ENCODE data around the gene CALML3. TPM values are rescaled to one million over a fixed set of nuclear protein-coding genes. Genes with fewer than 3 reads are reported as not detected.

CALML3 gene
- total RNA-seq, 1 experiment from 2014 or later = not detected

DNA sequence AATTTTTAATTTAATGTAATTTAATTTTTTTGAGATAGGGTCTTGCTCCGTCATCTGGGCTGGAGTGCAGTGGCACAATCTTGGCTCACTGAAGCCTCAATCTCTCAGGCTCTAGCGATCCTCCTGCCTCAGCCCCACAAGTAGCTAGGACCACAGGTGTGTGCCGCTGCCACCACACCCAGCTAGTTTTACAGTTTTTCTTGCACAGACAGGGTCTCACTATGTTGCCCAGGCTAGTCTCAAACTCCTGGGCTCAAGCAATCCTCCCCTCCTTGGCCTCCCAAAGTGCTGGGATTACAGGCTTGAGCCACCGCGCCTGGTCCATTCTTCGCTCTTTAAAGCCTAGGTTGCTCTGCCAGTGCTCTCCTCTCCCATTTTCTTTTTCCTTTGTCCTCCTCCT, 12.9 kb downstream of the CALML3 start:
- H3K4ac ChIP-seq (ENCODE audit: low read depth, low read length) = no peak overlapping the region
- H4K5ac ChIP-seq (ENCODE audit: insufficient read length, low read depth, low read length) = no peak overlapping the region
- H3K9me3 ChIP-seq (ENCODE audit: control insufficient read depth, low read depth, low read length) = no peaks in the 10 kb centered on the region
- H2BK12ac ChIP-seq (ENCODE audit: insufficient read length, low read depth, low read length) = no peak overlapping the region
- H3K27ac ChIP-seq (ENCODE audit: insufficient read length, low read depth, low read length) = no peak overlapping the region
- no peak overlapping the region for H3K18ac ChIP-seq (ENCODE audit: insufficient read length, low read depth, low read length)
- no peaks in the 10 kb centered on the region for H3K79me2 ChIP-seq (ENCODE audit: insufficient read depth, low read length)
- H3K79me1 ChIP-seq (ENCODE audit: insufficient read depth, low read depth, low read length, poor library complexity, severe bottlenecking) = no peaks in the 10 kb centered on the region
- no peak overlapping the region for H3K14ac ChIP-seq (ENCODE audit: insufficient read depth, low read length)
- H3K23me2 ChIP-seq (ENCODE audit: insufficient read length, low read depth, low read length, poor library complexity, severe bottlenecking) = no peaks in the 10 kb centered on the region
- no peak overlapping the region for H3T11ph ChIP-seq (ENCODE audit: low read length)
- no peak overlapping the region for H2BK15ac ChIP-seq (ENCODE audit: low read depth, low read length)
- no peak overlapping the region for H3K56ac ChIP-seq (ENCODE audit: insufficient read length, low read depth, low read length)
- Mint-ChIP-seq H3K27ac (no peak overlapping the region; a peak in 2 of 7 replicates), H3K4me1 (peaks cover 6 to 8% of the 10 kb centered on the region in 2 experiments; a peak in 1 of 4 replicates), H3K27me3 (ENCODE audit: low read depth) (peaks cover 3% of the 10 kb centered on the region; the same call in 1 of the 2 replicates), H3K36me3 (ENCODE audit: insufficient read depth in 1 of 3, low read depth in 3 of 3) (peaks cover 4 to 8% (median 5%) of the 10 kb centered on the region in 3 experiments; a peak in 5 of 7 replicates), H3K4me3 (no peak overlapping the region), H3K9me3 (peaks cover 7 to 12% of the 10 kb centered on the region in 2 experiments)
- no peak overlapping the region for H4K8ac ChIP-seq (replicated peaks; ENCODE audit: insufficient read length, low read depth, low read length)
- no peak overlapping the region for H2BK20ac ChIP-seq (ENCODE audit: low read depth, low read length, poor library complexity, severe bottlenecking)
- no peak for TF ChIP-seq CTCF (conservative IDR thresholded peaks at IDR 0.05)
- WGBS (ENCODE audit: extremely low coverage, insufficient read length, low lambda C conversion rate) = no CpG with 5 or more reads among the region's 6 CpGs
- no peak overlapping the region for H2AK5ac ChIP-seq (ENCODE audit: insufficient read length, low read length)
- no peaks in the 10 kb centered on the region for H4K20me1 ChIP-seq (ENCODE audit: control insufficient read depth, insufficient read depth, insufficient read length)
- no peak overlapping the region for H2AFZ ChIP-seq (ENCODE audit: low read length)
- H3K23ac ChIP-seq (ENCODE audit: insufficient read length, low read depth, low read length) = no peak overlapping the region
- no peak for DNase-seq
- H4K91ac ChIP-seq (ENCODE audit: insufficient read length, low read depth, low read length) = no peak overlapping the region
- H3K27me3 ChIP-seq (ENCODE audit: insufficient read depth, low read length) = no peaks in the 10 kb centered on the region
- no peak overlapping the region for H2BK5ac ChIP-seq (ENCODE audit: insufficient read length, low read length)
- no peak overlapping the region for H3K9ac ChIP-seq (ENCODE audit: extremely low read depth, insufficient read length, low read length)
- H2BK120ac ChIP-seq (ENCODE audit: low read depth, low read length, poor library complexity, severe bottlenecking) = no peak overlapping the region
- no peaks in the 10 kb centered on the region for H3K4me1 ChIP-seq (ENCODE audit: insufficient read depth, low read length)
- no peak overlapping the region for H3K4me2 ChIP-seq (ENCODE audit: insufficient read depth, insufficient read length, low read length)

Measured in H9 (cell line).